Left renal pelvis (tissue), 4 donors: Measurements from ENCODE around the gene MEPCE. TPM values are rescaled to one million over a fixed set of nuclear protein-coding genes. Genes with fewer than 3 reads are reported as not detected.

Source experiments
- DNase-seq, 4 donors: peaks; one replicate each; pipeline ENCODE4 v3.0.0-alpha.2; 2013; ENCODE audit warnings: low read depth in 4 of 4, low spot score in 3 of 4
- polyA plus RNA-seq, 4 donors: library from polyadenylated mRNA; unstranded; fragments of 120-200 nt; gene quantifications; one replicate each; pipeline ENCODE4 v1.2.1, GENCODE V29; 2013; ENCODE audit not compliant: insufficient read length in 4 of 4

MEPCE gene
- polyA plus RNA-seq, 4 donors = 46.6 to 64.1 (median 53.9) TPM

DNA sequence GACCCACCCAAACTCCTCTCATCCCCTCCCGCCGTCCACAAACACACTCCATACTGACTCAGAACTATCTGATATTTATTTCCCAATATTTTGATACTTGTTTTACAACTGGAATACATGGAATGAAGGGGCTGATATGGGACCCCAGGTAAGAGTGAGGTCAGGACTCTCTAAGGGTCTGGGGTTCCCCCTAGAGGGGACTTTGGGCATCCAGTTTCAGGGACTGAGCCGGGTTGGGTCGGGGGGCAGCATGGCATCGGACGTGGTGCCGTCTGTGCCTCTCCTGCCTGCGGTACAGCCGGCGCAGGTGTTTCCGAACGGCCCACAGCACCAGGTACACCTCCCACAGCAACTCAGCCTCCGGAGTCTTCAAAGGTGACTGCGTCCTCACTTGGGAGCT lies 26.9 kb downstream of the MEPCE start:
- DNase-seq = no peak

DNA sequence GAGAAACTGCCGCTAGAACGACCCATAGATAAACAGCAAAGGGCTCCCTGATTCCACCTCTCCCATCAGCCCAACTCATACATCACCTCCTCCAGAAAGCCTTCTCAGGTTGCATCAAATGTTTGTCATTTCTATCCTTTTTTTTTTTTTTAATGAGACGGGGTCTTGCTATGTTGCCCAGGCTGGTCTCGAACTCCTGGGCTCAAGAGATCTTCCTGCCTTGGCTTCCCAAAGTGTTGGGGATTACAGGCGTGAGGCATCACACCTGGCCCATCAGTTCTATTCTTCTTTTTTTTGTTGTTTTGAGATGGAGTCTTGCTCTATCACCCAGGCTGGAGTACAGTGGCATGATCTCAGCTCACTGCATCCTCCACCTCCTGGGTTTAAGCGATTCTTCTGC lies 27.4 kb downstream of the MEPCE start:
- DNase-seq = no peak

DNA sequence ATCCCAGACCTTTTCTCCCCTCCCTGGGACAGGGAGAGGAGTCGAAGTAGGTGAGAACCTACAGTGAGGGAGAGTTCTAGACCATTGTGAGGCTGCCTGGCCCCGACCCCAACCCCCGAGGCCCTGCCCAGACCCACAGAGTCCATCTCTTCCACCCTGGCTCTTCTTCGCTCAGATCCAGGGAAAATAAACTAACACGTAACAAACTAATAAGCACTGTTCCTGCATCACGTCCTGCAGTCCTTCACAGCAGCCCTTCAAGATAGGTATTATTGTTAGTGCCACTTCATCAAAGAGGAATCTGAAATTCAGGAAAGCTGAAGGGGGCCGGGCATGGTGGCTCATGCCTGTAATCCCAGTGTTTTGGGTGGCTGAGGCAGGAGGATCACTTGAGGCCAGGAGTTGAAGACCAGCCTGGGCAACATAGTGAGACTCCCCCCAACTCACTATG lies 34.6 kb downstream of the MEPCE start, which contains the start of gene SPACDR:
Gene SPACDR, minus strand, starts transcription at position 51 of the 451 bp plus-strand sequence. CDS start 235 bp downstream, outside the sequence.
- no peak for DNase-seq

DNA sequence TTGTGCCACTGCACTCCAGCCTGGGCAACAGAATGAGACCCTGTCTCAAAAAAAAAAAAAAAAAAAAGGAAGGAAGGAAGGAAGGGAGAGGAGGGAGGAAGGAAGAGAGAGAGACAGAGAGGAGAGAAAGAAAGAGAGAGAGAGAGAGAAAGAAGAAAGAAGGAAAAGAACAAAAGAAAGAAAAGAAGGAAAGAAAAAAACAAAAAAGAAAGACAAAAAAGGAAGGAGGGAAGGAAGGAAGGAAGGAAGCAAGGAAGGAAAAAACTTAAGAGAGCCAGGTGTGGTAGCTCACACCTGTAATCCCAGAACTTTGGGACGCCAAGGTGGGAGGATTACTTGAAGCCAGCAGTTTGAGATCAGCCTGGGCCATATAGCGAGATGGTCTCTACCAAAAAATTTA lies 35.2 kb downstream of the MEPCE start:
- no peak for DNase-seq

DNA sequence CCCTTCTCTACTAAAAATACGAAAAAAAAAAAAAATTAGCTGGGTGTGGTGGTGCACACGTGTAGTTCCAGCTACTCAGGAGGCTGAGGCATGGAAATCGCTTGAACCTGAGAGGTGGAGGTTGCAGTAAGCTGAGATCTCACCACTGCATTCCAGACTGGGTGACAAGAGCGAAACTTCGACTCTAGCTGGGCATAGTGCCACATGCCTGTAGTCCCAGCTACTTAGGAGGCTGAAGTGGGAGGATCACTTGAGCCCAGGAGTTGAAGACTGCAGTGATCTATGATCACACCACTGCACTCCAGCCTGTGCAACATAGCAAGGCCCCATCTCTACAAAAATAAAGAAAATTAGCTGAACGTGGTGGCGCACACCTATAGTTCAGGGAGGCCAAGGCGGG lies 35.7 kb downstream of the MEPCE start:
- no peak for DNase-seq

DNA sequence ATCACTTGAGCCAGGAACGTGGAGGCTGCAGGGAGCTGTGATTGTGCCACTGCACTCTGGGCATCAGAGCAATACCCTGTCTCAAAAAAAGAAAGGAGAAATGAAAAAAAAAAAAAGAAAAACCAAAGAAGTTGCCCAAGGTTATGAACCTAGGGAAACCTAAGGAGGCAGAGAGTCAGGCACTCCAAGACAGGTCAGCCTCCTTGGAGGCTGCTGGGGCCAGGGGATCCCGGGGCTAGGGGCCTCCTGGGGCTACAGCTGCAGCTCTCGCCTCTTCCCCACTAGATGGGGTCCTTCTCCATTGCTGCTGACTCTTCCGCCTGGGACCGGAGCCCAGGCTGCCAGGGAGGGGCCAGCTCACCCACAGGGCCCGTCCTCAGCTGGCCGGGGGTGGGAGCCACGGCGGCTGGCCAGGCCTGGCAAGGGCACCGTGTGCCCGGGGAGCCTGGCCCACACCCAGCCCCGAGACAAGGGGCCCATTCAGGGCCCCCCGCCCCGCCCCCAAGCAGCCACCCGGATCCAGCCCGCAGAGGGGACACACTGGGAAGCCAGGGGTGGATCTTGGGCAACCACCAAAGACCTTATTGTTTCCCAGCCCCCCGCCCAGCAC lies 36.2 kb downstream of the MEPCE start:
- DNase-seq = no peak

DNA sequence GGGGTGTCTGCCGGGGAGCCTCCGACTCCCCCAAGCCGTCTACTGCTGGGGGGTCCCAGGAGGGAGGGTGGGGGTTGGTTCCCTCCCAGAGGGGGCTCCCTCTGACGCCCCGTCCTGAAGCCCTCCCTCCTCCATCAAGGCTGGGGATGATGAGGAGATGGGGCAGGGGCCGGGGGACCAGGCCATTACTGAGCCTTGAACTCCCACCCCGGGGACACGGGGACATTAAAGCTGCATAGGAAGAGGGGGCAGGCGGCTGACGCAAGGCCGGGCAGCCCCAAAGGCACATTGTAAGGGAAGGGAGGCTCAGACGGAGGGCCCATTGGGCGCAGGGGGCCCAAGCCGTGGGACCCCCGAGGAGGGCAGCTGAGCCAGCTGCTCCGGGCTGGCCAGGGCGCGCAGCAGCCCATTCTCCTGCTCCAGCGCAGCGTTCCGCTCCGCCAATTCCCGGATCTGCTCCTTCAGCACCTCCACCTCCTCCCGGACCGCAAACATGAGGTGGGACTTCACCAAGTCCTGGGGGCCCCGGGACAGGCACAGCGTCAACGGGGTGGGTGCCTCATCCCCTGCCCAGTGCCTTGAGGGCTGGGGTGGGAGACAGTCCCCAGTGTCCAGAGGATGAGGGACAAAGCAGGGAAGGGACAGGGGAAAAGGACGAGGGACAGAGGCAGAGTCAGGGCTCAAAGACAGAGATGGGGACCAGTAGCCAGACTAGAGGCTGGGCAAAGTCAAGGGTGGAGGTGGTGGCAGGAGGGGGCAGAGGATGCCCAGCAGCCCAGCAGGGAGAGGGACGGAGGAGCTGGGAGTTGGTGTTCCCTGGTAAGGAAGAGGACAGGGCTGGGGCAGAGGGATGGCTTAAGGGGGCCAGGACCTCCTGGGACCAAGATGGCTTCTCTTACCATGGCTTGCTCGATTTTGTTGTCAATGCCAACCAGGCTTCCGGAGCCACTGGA lies 37.3 kb downstream of the MEPCE start:
- DNase-seq = no peak

DNA sequence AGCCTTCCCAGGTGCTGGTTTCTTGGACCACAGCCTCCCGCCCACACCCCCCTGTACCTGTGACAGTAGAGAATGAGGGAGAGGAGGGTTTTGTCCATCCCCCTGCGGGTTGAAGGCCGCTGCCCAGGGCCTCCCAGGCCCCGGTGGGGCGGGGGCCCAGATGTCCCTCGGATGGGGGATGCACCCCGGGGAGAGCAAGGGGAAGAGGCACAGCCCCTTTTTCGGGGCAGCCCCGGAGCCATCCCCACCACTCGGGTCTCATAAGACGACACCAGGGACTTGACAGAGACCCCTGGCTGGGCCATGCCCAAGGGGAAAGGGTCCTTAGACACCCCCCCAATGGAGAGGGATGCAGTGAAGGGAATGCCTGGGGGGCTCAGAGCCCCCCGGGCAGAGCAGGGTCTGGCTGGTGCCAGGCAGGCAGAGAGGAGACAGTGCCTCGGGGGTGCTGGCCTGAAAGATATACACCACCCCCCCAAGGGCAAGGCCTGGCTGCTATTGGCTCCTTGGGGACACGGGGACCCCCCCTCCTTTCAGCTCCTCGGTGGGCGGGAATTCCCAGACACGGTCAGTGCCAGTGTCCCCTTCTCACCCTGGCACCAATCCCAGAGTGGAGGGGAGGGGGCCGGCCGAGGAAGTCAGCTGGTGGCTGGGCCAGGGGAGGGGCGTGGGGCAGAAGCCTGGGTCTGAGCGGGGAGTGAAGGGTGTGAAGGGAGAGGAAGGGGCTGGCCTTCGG lies 38.2 kb downstream of the MEPCE start:
- DNase-seq = no peak

DNA sequence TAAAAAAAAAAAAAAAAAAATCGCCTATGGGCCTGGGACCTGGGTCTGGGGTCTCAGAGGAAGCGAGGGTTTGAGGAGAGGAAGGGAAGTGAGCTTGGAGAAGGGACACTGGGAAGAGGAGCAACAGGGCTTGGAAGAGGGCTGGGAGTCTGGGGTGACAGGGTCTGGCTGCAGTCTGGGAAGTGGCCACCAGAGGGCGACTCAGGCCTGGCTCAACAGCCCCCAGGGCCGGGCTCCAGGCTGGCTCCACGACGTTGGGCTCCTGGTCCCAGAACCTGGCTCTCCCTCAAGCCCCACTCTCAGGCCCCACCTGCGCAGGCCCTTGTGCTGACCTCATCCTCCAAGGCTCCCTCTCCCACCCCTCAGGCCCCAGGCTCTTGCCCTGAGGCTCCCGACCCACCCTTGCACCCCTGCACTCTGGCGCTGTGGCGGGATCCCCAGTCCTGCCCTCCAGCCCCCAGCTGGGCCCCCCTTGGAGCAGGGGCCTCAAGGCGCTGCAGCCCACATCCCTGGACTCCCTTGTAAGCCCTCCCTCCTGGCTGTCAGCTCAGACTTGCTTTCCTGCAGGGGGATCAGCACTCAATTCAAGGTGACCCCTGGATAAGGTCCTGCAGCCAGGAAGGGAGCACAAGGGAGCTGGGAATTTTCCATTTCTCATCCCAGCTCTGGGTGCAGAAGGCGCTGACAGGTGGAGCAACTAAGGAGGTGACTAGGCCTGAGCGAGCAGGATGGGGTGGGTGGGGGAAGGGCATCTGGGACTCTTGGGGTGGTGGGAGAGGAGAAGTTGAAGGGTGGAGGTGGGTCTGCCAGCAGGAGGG lies 39.8 kb downstream of the MEPCE start:
- DNase-seq = no peak

DNA sequence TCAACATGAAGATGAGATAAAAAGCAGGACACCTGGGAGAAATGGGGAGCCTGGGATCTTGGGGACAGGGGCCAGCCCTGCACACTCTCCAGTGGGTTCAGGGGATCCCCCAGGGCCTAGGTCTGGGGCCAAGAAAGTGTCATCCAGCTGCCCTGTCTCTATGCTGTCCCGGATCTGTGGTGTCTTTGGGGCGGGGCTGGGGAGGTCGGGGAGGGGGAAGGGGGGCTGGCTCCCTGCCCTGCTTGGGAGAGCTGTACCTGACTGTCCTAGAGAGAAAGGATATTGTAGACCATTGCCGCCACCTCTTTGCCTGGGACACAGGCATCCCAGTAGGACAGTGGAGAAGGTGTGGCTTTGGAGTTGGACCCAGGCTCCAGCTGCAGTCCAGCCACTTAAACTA lies 41.4 kb downstream of the MEPCE start:
- DNase-seq = no peak

DNA sequence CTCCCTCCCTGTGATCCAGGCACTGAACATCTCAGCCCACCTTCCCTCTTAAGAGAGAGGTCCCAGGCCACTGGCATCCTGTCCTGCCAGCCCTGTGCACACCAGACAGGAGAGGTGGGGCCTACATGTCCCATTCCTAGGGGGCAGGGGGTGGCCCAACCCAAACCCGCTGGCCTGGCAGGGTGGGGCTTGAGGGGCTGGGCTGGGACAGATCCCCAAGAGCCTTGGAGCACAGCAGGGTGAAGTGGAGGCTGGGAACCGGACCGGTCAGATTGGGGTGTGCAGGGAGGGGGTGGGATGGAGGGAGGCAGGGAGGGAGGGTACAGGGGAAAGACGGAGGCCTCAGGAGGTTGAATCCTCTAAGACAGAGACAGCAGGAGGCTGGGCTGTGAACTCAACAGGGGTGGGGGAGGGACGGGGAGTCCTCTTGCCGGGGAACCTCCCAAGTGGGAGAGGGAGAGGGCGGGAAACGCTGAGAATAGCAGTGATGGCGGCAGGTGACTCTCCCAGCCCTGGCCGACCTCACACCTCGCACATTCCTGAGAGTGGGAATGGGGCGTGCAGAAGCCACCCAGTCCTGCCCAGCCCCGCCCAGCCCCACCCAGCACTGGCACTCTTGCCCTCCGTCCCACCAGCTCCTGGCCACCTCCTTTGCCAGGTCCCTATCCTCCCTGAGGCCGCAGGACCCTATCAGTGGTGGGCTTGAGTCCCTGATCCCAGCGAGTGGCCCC lies 42.7 kb downstream of the MEPCE start:
- DNase-seq = no peak

DNA sequence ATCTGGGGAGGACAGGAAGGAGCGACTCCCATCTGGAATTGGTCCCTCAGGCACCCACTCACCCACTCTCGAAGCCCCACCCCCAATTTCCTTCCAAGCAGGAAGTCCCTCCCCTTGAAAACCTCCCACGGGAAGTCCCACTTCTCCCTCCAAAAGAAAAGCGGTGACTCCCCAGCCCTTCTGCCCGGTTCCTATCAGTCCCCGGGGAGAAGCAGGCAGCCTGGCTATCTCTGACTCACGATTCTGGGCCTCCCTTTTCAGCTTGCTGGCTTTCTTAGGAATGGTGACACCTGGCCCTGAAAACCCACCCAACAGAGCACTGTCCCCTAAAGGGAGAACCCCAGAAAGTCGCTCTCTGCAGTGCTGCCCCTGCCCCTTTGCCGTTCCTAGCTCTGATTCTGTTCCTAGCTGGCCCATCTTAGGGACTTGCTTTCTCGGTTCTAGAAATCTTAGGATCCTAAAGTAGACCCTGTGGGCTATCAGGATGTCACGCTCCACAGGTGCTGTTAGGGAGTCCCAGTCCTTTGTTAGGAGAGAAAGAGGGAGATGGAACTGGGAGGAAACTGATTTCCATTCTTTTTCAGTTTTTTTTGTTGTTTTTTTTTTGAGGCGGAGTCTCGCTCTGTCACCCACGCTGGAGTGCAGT lies 43.3 kb downstream of the MEPCE start:
- DNase-seq = no peak

DNA sequence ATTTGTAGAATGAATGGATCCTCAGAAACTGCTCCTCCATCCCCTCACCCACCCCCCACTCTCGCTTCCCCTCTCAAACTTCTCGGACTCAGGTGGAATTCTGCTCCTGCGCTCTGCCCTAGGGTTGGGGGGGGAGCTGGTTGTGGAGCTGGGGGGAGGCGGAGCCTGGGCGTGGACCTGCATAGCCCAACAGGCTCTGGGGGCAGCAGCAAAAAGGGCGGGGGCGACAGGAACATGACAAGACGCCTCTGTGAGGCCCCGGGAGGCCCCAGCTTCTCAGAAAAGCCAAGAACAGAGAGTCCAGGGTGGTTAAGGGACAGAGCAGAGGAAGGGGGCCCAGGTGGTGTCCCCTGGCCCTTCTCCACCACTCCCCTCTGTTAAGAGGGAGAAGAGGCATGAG lies 45.9 kb downstream of the MEPCE start:
- DNase-seq = no peak

DNA sequence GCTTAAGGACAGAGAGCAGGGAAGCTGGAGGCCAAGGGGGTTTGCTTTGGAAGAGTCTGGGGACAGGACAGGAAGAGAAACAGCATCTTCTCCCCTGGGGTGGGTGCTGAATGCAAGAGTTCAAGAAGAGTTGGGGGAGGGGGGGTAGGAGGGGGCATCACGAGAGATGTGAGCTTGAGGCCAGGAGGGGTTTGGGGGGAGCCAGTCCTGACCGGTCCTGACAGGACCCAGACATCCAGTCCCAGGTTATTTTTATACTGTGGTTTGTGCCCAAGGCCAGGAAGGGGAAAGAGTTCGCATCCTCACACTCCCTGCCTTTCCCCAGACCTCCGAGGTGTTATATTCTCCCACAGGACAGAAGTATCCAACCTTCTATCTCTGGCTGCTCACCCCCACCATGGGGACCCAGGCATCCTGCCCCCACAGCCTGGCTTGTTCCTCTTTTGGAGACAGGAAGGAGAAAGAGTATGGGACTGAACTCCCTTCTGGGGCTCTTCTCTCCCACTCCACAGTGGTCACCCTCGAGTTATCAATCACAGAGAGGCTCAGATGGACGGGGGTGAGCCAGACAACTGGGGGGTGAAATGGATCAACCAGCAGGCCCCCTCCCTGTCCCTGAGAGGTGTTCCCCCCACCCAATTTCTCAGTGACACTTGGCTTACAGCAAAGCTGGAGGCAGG lies 46.6 kb downstream of the MEPCE start:
- no peak for DNase-seq

DNA sequence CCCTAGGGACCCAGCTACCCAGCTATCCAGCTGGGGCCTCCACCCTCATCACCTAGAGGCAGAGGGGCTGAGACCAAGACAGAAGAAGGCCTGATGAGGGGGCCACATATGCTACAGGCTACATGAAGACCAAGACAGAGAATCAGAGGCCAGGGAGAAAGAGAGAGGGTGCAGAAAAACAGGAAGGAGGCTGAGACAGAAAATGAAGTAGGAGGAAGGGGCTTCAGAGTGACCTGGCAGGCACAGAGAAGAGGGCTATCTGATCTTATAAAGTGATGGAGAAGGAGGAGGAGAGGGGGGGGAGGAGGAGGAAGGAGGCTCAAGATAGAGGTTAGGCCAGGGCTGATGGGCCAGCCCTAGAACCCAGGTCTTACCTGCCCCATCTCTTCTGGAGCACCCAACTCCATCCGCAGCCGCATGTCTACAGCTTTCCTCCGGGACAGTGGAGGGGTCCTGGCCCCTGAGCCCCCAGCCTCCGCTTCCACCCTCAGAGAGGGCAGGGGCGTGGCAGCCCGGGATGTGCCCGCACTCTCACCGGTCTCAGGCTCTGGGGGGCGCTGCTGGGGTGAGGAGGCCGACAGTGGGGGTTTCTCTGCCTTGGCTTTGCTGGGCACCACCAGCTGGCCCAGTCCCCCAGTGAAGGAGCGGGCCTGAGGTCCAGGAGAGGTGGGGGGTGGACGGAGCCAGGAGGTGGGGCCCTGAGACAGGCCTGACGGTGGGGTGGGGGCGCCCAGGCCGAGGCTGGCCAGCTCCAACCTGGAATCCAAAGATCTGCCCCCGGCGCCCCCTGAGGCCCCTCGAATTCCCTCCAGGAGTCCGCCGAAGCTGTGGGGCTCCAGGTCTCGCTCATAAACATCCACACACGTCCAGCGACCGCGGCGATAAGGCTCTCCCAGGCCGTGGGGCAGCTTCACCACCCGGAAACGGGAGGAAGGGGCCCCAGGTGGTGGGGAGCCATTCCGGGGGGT lies 47.6 kb downstream of the MEPCE start:
- no peak for DNase-seq

DNA sequence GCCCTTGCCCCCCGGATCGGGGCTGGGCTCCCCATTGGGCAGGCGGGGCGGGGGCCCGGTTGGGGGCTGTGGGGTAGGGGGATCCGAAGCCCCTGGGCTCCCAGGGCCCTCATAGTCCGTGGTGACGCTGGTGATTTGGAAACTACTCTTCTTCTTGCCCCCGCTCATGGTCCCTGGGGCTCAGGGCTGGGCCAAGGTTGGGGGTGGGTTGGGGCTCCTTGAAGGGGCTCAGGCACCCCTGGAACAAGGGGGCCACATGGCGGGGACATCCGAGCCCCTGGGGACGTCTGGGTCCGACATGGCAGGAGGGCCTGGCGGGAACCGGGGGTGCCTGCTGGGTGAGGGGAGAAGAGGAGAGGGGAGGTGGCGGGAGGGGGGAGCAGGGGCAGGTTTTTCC lies 48.2 kb downstream of the MEPCE start:
- DNase-seq = no peak

DNA sequence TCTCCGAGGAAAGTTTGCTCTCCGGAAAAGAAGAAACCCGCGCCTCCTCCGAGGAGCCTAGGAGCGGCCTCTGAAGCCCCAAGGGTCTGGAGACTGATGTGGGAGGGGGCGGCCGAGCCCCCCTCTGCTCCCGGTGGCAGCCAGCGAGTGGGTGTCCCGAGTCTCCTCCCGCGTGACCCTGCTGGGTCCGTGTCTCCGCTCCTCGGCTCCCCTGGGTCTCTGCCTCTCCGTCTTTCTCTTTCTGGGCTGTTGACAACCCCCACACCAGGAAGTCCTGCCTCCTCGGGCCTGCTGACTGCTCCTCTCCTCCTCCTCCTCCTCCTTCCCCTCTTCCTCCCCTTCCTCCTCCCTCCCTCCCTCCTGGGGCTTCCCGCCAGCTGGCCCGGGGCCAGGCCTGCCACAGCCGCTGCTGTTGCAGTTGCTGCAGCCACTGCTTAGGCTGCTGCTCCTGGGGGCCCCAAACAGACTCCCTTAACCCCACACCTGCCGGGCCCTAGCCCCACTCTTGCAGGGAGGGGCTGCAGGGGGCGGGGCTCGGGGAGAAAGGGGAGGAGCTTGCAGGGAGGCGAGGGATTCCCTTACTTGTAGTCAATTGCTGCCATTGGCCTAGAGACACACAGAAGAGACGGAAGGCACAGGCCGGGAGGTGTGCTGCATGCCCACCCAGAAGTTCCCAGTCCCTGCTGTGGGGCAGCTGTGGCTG lies 49.5 kb downstream of the MEPCE start, which contains the start of gene TSC22D4:
Gene TSC22D4, minus strand, starts transcription at position 257 of the 703 bp plus-strand sequence. CDS start 1,176 bp downstream, outside the sequence.
- DNase-seq = peak; percentile 79 to 89 (median 84)
